Putamen (tissue), 1 donor: Measurements from ENCODE around the gene TOX3.
A peak's percentile ranks its signal among the peaks of the same experiment; 100 is the strongest.

Source experiments
- DNase-seq: peaks from one replicate; pipeline ENCODE4 v3.0.0-alpha.2; 2016; ENCODE audit warnings: low spot score

The TOX3 gene

GRCh38 chr16:52492789-52493357, 54.1 kb downstream of the TOX3 start:
- no peak for DNase-seq

GRCh38 chr16:52491216-52491615, 55.7 kb downstream of the TOX3 start:
- DNase-seq, result no peak

GRCh38 chr16:52489894-52490293, 57.0 kb downstream of the TOX3 start:
- no peak for DNase-seq

- DNase-seq, result no peak
Observed at GRCh38 chr16:52488837-52489289, 58.1 kb downstream of the TOX3 start.

- DNase-seq, result no peak
Observed at GRCh38 chr16:52487849-52488457, 59.0 kb downstream of the TOX3 start.

- DNase-seq, result no peak
Observed at GRCh38 chr16:52480237-52480636, 66.7 kb downstream of the TOX3 start.

GRCh38 chr16:52476111-52476510, 70.8 kb downstream of the TOX3 start:
- DNase-seq, result no peak

GRCh38 chr16:52474679-52475078, 72.3 kb downstream of the TOX3 start:
- DNase-seq, result no peak

- DNase-seq, result no peak
Observed at GRCh38 chr16:52473096-52473495, 73.8 kb downstream of the TOX3 start.

- no peak for DNase-seq
Observed at GRCh38 chr16:52471650-52472370, 75.1 kb downstream of the TOX3 start.

- DNase-seq, result no peak
Observed at GRCh38 chr16:52470585-52470984, 76.4 kb downstream of the TOX3 start.

- no peak for DNase-seq
Observed at GRCh38 chr16:52469775-52470174, 77.2 kb downstream of the TOX3 start.

- no peak for DNase-seq
Observed at GRCh38 chr16:52469091-52469490, 77.9 kb downstream of the TOX3 start.

- no peak for DNase-seq
Observed at GRCh38 chr16:52467753-52468152, 79.2 kb downstream of the TOX3 start.

GRCh38 chr16:52466994-52467393, 79.9 kb downstream of the TOX3 start:
- DNase-seq, result no peak

GRCh38 chr16:52465711-52466267, 81.2 kb downstream of the TOX3 start:
- no peak for DNase-seq

- no peak for DNase-seq
Observed at GRCh38 chr16:52463904-52464303, 83.0 kb downstream of the TOX3 start.

GRCh38 chr16:52462816-52463215, 84.1 kb downstream of the TOX3 start:
- DNase-seq, result no peak

GRCh38 chr16:52460639-52461178, 86.2 kb downstream of the TOX3 start:
- no peak for DNase-seq

GRCh38 chr16:52456368-52456767, 90.6 kb downstream of the TOX3 start:
- DNase-seq, result peak; percentile 0

GRCh38 chr16:52455549-52456277, 91.2 kb downstream of the TOX3 start:
- no peak for DNase-seq

GRCh38 chr16:52453644-52454043, 93.3 kb downstream of the TOX3 start:
- DNase-seq, result no peak
